Measurements from ENCODE around the gene LRP6.

DNA sequence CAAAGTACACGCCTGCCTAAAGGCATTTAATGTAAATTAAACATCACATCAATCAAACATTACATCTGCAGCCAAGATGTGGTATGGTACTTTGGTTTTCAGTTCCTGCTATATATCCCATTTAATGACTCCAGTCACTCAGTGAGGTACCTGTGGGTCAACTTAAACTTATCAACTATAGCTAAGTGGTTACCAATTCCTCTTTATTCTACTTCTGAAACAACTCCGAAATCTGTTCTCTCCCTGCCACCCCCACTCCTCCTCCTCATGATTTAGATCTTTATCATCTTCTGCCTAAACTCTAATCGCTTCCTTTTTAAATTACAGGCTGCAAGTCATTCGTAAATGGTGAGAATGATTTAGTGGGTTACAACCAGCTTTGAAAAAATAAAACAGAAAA, 138.2 kb downstream of the LRP6 start:
- TF ChIP-seq EP300 (IDR thresholded peaks at IDR 0.05; ENCODE audit: borderline replicate concordance) (no peak), EGR1 (IDR thresholded peaks at IDR 0.05) (no peak), ZBTB7A (IDR thresholded peaks at IDR 0.05; ENCODE audit: low read depth) (no peak), TCF12 (IDR thresholded peaks at IDR 0.05; ENCODE audit: low read depth) (no peak), TEAD4 (IDR thresholded peaks at IDR 0.05) (no peak), MAX (IDR thresholded peaks at IDR 0.05) (no peak), RAD21 (IDR thresholded peaks at IDR 0.05; ENCODE audit: low read depth) (no peak), CREB1 (IDR thresholded peaks at IDR 0.05; ENCODE audit: low read depth) (no peak), YY1 (IDR thresholded peaks at IDR 0.05; ENCODE audit: low read depth) (no peak), CEBPB (IDR thresholded peaks at IDR 0.05) (no peak), TAF1 (IDR thresholded peaks at IDR 0.05; ENCODE audit: low read depth) (no peak)
- TF ChIP-seq, protein P1, sequence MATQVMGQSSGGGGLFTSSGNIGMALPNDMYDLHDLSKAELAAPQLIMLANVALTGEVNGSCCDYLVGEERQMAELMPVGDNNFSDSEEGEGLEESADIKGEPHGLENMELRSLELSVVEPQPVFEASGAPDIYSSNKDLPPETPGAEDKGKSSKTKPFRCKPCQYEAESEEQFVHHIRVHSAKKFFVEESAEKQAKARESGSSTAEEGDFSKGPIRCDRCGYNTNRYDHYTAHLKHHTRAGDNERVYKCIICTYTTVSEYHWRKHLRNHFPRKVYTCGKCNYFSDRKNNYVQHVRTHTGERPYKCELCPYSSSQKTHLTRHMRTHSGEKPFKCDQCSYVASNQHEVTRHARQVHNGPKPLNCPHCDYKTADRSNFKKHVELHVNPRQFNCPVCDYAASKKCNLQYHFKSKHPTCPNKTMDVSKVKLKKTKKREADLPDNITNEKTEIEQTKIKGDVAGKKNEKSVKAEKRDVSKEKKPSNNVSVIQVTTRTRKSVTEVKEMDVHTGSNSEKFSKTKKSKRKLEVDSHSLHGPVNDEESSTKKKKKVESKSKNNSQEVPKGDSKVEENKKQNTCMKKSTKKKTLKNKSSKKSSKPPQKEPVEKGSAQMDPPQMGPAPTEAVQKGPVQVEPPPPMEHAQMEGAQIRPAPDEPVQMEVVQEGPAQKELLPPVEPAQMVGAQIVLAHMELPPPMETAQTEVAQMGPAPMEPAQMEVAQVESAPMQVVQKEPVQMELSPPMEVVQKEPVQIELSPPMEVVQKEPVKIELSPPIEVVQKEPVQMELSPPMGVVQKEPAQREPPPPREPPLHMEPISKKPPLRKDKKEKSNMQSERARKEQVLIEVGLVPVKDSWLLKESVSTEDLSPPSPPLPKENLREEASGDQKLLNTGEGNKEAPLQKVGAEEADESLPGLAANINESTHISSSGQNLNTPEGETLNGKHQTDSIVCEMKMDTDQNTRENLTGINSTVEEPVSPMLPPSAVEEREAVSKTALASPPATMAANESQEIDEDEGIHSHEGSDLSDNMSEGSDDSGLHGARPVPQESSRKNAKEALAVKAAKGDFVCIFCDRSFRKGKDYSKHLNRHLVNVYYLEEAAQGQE (IDR thresholded peaks at IDR 0.05; ENCODE audit: low read depth): no peak
- TF ChIP-seq, protein P2, sequence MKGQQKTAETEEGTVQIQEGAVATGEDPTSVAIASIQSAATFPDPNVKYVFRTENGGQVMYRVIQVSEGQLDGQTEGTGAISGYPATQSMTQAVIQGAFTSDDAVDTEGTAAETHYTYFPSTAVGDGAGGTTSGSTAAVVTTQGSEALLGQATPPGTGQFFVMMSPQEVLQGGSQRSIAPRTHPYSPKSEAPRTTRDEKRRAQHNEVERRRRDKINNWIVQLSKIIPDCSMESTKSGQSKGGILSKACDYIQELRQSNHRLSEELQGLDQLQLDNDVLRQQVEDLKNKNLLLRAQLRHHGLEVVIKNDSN (IDR thresholded peaks at IDR 0.05): no peak

Data from Ishikawa (cell line).